ENCODE measurements around the gene EPM2A.

DNA sequence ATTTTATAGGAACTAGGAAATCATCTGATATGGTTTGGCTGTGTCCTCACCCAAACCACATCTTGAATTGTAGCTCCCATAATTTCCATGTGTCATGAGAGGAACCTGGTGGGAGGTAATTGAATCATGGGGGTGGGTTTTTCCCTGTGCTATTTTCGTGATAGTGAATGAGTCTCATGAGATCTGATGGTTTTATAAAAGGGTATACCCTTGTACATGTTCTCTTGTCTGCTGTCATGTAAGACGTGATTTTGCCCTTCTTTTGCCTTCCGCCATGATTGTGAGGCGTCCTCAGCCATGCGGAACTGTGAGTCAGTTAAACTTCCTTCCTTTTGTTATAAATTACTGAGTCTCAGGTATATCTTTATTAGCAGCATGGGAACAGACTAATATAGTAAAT is 27.9 kb downstream of the EPM2A start:
- no peak for TF ChIP-seq CTCF (IDR thresholded peaks at IDR 0.05; ENCODE audit: extremely low read depth in 1 of 2, insufficient read depth in 1 of 2, low read depth in 1 of 2, low read length in 2 of 2)
- no peak for TF ChIP-seq EZH2 (IDR thresholded peaks at IDR 0.05; ENCODE audit: borderline replicate concordance, low read depth, low read length, severe bottlenecking)
